ENCODE data around the gene MARCHF7. TPM values are rescaled to one million over a fixed set of nuclear protein-coding genes. Genes with fewer than 3 reads are reported as not detected.
"Not testable (repeated sequence)": the region's sequence is repeated elsewhere in the genome, so short reads cannot be mapped to it uniquely, and the experiment has no call there.

Gene MARCHF7
- total RNA-seq, 1 donor from 2014 or later: 76.5 TPM

- H3K27me3 Mint-ChIP-seq (ENCODE audit: insufficient read depth): no peaks in the 10 kb centered on the region
- intact Hi-C loops (cut with micrococcal nuclease): no loop called here
- H3K4me3 Mint-ChIP-seq: no peak overlapping the region
- H3K9me3 Mint-ChIP-seq: no peaks in the 10 kb centered on the region
- H3K27ac Mint-ChIP-seq: no peak overlapping the region
- peaks cover 9% of the 10 kb centered on the region for H3K4me1 Mint-ChIP-seq (ENCODE audit: low read depth)
- no peak for DNase-seq (ENCODE audit: low spot score)
- peaks cover 10% of the 10 kb centered on the region for H3K36me3 Mint-ChIP-seq (ENCODE audit: low read depth)
Measured at GRCh38 chr2:159708066-159708760, 4.1 kb upstream of the MARCHF7 start.

GRCh38 chr2:159710601-159711180 lies 1.6 kb upstream of the MARCHF7 start:
- H3K27ac Mint-ChIP-seq: no peak overlapping the region
- H3K27me3 Mint-ChIP-seq (ENCODE audit: insufficient read depth): no peaks in the 10 kb centered on the region
- peaks cover 31% of the 10 kb centered on the region for H3K4me1 Mint-ChIP-seq (ENCODE audit: low read depth)
- no peak for DNase-seq (ENCODE audit: low spot score)
- H3K36me3 Mint-ChIP-seq (ENCODE audit: low read depth): peaks cover 28% of the 10 kb centered on the region
- peak overlapping the region; percentile 11 for H3K4me3 Mint-ChIP-seq
- intact Hi-C loops (cut with micrococcal nuclease): loop anchor here (5.0 to 10.0 kb wide), 6 partner anchors 167 to 1813 kb away; partner anchors contain the start of genes CCDC148 and PKP4
- no peaks in the 10 kb centered on the region for H3K9me3 Mint-ChIP-seq

- intact Hi-C loops (cut with micrococcal nuclease): loop anchor here (1.0 to 10.0 kb wide), 10 partner anchors 96 to 1814 kb away; partner anchors contain the start of genes CCDC148, LY75, PKP4 and PSMD14
- Mint-ChIP-seq H3K4me1 (ENCODE audit: low read depth) (peaks cover 37% of the 10 kb centered on the region), H3K4me3 (peak overlapping the region; percentile 98), H3K27me3 (ENCODE audit: insufficient read depth) (no peaks in the 10 kb centered on the region), H3K36me3 (ENCODE audit: low read depth) (peaks cover 33% of the 10 kb centered on the region), H3K9me3 (no peaks in the 10 kb centered on the region), H3K27ac (peak overlapping the region; percentile 89)
- DNase-seq (ENCODE audit: low spot score): no peak
Measured at GRCh38 chr2:159711562-159712142, 654 bp upstream of the MARCHF7 start.

- peaks cover 50% of the 10 kb centered on the region for H3K4me1 Mint-ChIP-seq (ENCODE audit: low read depth)
- H3K27me3 Mint-ChIP-seq (ENCODE audit: insufficient read depth): no peaks in the 10 kb centered on the region
- intact Hi-C loops (cut with micrococcal nuclease): loop anchor here (1.0 to 10.0 kb wide), 10 partner anchors 98 to 1816 kb away; partner anchors contain the start of genes CCDC148, LY75, PKP4 and PSMD14
- no peaks in the 10 kb centered on the region for H3K9me3 Mint-ChIP-seq
- H3K27ac Mint-ChIP-seq: peak overlapping the region; percentile 98
- DNase-seq (ENCODE audit: low spot score): no peak
- H3K4me3 Mint-ChIP-seq: peak overlapping the region; percentile 98
- peaks cover 40% of the 10 kb centered on the region for H3K36me3 Mint-ChIP-seq (ENCODE audit: low read depth)
Measured at GRCh38 chr2:159712929-159713420, 669 bp downstream of the MARCHF7 start.

- Mint-ChIP-seq H3K27me3 (ENCODE audit: insufficient read depth) (no peaks in the 10 kb centered on the region), H3K36me3 (ENCODE audit: low read depth) (peaks cover 41% of the 10 kb centered on the region), H3K27ac (peak overlapping the region; percentile 98), H3K4me1 (ENCODE audit: low read depth) (peaks cover 50% of the 10 kb centered on the region), H3K9me3 (no peaks in the 10 kb centered on the region), H3K4me3 (peak overlapping the region; percentile 98)
- intact Hi-C loops (cut with micrococcal nuclease): loop anchor here (2.0 to 10.0 kb wide), 8 partner anchors 33 to 1816 kb away; partner anchors contain the start of genes CCDC148, LY75 and PKP4
- no peak for DNase-seq (ENCODE audit: low spot score)
Measured at GRCh38 chr2:159713631-159714246, 1.4 kb downstream of the MARCHF7 start.

GRCh38 chr2:159714247-159714930 lies 2.1 kb downstream of the MARCHF7 start:
- peaks cover 55% of the 10 kb centered on the region for H3K4me1 Mint-ChIP-seq (ENCODE audit: low read depth)

GRCh38 chr2:159715451-159715850 lies 3.1 kb downstream of the MARCHF7 start:
- no peak overlapping the region for H3K27ac Mint-ChIP-seq
- H3K36me3 Mint-ChIP-seq (ENCODE audit: low read depth): peaks cover 49% of the 10 kb centered on the region
- peaks cover 62% of the 10 kb centered on the region for H3K4me1 Mint-ChIP-seq (ENCODE audit: low read depth)
- H3K27me3 Mint-ChIP-seq (ENCODE audit: insufficient read depth): no peaks in the 10 kb centered on the region
- intact Hi-C loops (cut with micrococcal nuclease): loop anchor here (2.0 to 10.0 kb wide), 2 partner anchors 31 to 1529 kb away; no protein-coding TSS in a partner anchor
- DNase-seq (ENCODE audit: low spot score): no peak
- no peaks in the 10 kb centered on the region for H3K9me3 Mint-ChIP-seq
- peak overlapping the region; percentile 64 for H3K4me3 Mint-ChIP-seq

More at GRCh38 chr2:159714247-159714930, 2.1 kb downstream of the MARCHF7 start:
- no peak for DNase-seq (ENCODE audit: low spot score)
- Mint-ChIP-seq H3K27ac (peak overlapping the region; percentile 98), H3K4me3 (peak overlapping the region; percentile 98), H3K9me3 (no peaks in the 10 kb centered on the region), H3K27me3 (ENCODE audit: insufficient read depth) (no peaks in the 10 kb centered on the region), H3K36me3 (ENCODE audit: low read depth) (peaks cover 40% of the 10 kb centered on the region)
- intact Hi-C loops (cut with micrococcal nuclease): loop anchor here (2.0 to 10.0 kb wide), 7 partner anchors 32 to 1817 kb away; partner anchors contain the start of genes CCDC148 and PKP4

- not testable (repeated sequence) for H3K27ac Mint-ChIP-seq; H3K27me3 Mint-ChIP-seq (ENCODE audit: insufficient read depth); H3K9me3 Mint-ChIP-seq; DNase-seq (ENCODE audit: low spot score); H3K4me3 Mint-ChIP-seq
- intact Hi-C loops (cut with micrococcal nuclease): loop anchor here (10.0 kb wide), 1 partner anchor 1528 kb away; no protein-coding TSS in a partner anchor
- Mint-ChIP-seq H3K36me3 (ENCODE audit: low read depth) (peaks cover 51% of the 10 kb centered on the region), H3K4me1 (ENCODE audit: low read depth) (peaks cover 62% of the 10 kb centered on the region)
Measured at GRCh38 chr2:159716409-159716808, 4.1 kb downstream of the MARCHF7 start.

- Mint-ChIP-seq H3K27me3 (ENCODE audit: insufficient read depth) (no peaks in the 10 kb centered on the region), H3K27ac (no peak overlapping the region), H3K4me3 (no peak overlapping the region), H3K9me3 (no peaks in the 10 kb centered on the region), H3K4me1 (ENCODE audit: low read depth) (peaks cover 62% of the 10 kb centered on the region), H3K36me3 (ENCODE audit: low read depth) (peaks cover 55% of the 10 kb centered on the region)
- no peak for DNase-seq (ENCODE audit: low spot score)
- intact Hi-C loops (cut with micrococcal nuclease): loop anchor here (10.0 kb wide), 1 partner anchor 1528 kb away; no protein-coding TSS in a partner anchor
Measured at GRCh38 chr2:159716857-159717256, 4.6 kb downstream of the MARCHF7 start.

- Mint-ChIP-seq H3K4me3 (no peak overlapping the region), H3K9me3 (peaks cover 12% of the 10 kb centered on the region), H3K27me3 (ENCODE audit: insufficient read depth) (no peaks in the 10 kb centered on the region), H3K27ac (no peak overlapping the region), H3K36me3 (ENCODE audit: low read depth) (peaks cover 63% of the 10 kb centered on the region), H3K4me1 (ENCODE audit: low read depth) (peaks cover 67% of the 10 kb centered on the region)
- intact Hi-C loops (cut with micrococcal nuclease): no loop called here
- no peak for DNase-seq (ENCODE audit: low spot score)
Measured at GRCh38 chr2:159720676-159721075, 8.4 kb downstream of the MARCHF7 start.

GRCh38 chr2:159722580-159722979 lies 10.3 kb downstream of the MARCHF7 start:
- Mint-ChIP-seq H3K27me3 (ENCODE audit: insufficient read depth) (no peaks in the 10 kb centered on the region), H3K4me3 (no peak overlapping the region), H3K36me3 (ENCODE audit: low read depth) (peaks cover 56% of the 10 kb centered on the region), H3K27ac (no peak overlapping the region), H3K9me3 (peaks cover 13% of the 10 kb centered on the region), H3K4me1 (ENCODE audit: low read depth) (peaks cover 56% of the 10 kb centered on the region)
- intact Hi-C loops (cut with micrococcal nuclease): no loop called here
- DNase-seq (ENCODE audit: low spot score): no peak
